ENCODE results near the gene TCF7L2.

The TCF7L2 gene

DNA sequence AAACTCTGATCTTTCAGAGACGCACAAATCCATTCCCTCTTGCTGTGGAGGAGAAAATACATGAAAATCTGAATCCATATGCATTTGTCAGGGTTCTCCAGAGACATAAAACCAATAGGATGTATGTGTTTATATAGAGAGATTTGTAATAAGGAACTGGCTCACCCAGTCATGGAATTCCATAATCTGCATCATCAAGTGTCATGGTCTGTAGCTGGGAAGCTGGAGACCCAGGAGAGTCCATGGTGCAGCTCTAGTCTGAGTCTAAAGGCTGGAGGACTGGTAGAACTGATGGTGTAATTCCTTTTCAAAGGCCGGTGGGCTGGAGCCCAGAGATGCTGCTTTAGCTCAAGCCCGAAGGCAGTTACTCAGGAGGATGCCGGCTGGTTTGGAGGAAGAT, 134.0 kb downstream of the TCF7L2 start:
- no peak overlapping the region for H3K9ac ChIP-seq (ENCODE audit: low read length)
- H3K27ac ChIP-seq (ENCODE audit: low read depth, low read length, poor library complexity, severe bottlenecking), result no peak overlapping the region
- no peak overlapping the region for H3K4me3 ChIP-seq (ENCODE audit: low read depth, low read length, poor library complexity, severe bottlenecking)
- no peaks in the 10 kb centered on the region for H3K27me3 ChIP-seq (ENCODE audit: insufficient read depth, low read length)
- no peak overlapping the region for H3K4me2 ChIP-seq (ENCODE audit: low read length)
- TF ChIP-seq, protein P1, sequence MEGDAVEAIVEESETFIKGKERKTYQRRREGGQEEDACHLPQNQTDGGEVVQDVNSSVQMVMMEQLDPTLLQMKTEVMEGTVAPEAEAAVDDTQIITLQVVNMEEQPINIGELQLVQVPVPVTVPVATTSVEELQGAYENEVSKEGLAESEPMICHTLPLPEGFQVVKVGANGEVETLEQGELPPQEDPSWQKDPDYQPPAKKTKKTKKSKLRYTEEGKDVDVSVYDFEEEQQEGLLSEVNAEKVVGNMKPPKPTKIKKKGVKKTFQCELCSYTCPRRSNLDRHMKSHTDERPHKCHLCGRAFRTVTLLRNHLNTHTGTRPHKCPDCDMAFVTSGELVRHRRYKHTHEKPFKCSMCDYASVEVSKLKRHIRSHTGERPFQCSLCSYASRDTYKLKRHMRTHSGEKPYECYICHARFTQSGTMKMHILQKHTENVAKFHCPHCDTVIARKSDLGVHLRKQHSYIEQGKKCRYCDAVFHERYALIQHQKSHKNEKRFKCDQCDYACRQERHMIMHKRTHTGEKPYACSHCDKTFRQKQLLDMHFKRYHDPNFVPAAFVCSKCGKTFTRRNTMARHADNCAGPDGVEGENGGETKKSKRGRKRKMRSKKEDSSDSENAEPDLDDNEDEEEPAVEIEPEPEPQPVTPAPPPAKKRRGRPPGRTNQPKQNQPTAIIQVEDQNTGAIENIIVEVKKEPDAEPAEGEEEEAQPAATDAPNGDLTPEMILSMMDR (IDR thresholded peaks at IDR 0.05; ENCODE audit: low read length), result no peak
- TF ChIP-seq EZH2 (IDR thresholded peaks at IDR 0.05; ENCODE audit: borderline replicate concordance, low read length), result no peak
- H3K4me1 ChIP-seq (ENCODE audit: insufficient read depth, low read length, severe bottlenecking), result no peaks in the 10 kb centered on the region
- H4K20me1 ChIP-seq (ENCODE audit: insufficient read depth, low read length), result no peaks in the 10 kb centered on the region
- no peak overlapping the region for H2AFZ ChIP-seq (ENCODE audit: low read length)
- no peaks in the 10 kb centered on the region for H3F3A ChIP-seq (ENCODE audit: insufficient read depth, low read length)
- H3K79me2 ChIP-seq (ENCODE audit: insufficient read depth, low read length), result peaks cover 3% of the 10 kb centered on the region; the same call in 1 of the 2 replicates
- no peaks in the 10 kb centered on the region for H3K9me3 ChIP-seq (ENCODE audit: low read length)
- H3K36me3 ChIP-seq (ENCODE audit: insufficient read depth, low read length), result no peaks in the 10 kb centered on the region
- no peaks in the 10 kb centered on the region for H3K9me2 ChIP-seq (ENCODE audit: low read depth, low read length)

DNA sequence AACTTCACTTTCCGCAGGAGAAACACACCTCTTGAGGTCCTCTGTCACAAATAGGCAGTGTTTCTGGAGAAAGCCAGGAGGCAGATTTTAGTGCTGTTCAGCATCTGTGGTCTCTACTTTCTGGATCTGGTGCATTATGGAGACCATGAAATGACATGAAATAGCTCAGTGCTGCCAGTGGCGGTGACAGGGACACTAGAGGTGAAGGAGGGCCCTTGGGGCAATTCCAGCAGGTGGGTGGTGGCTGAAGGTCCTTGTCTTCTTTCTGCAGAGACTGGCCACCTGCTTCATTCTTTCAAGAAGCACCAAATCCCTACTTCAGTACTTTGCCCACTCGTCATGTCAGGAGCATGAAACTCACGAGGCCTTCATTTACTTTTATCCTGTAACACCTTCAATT, 135.7 kb downstream of the TCF7L2 start:
- no peak overlapping the region for H3K4me2 ChIP-seq (ENCODE audit: low read length)
- no peaks in the 10 kb centered on the region for H3K9me2 ChIP-seq (ENCODE audit: low read depth, low read length)
- H3K27me3 ChIP-seq (ENCODE audit: insufficient read depth, low read length), result no peaks in the 10 kb centered on the region
- no peaks in the 10 kb centered on the region for H3F3A ChIP-seq (ENCODE audit: insufficient read depth, low read length)
- no peak overlapping the region for H3K9ac ChIP-seq (ENCODE audit: low read length)
- no peak for TF ChIP-seq EZH2 (IDR thresholded peaks at IDR 0.05; ENCODE audit: borderline replicate concordance, low read length)
- TF ChIP-seq, protein P1 (IDR thresholded peaks at IDR 0.05; ENCODE audit: low read length), result no peak
- no peaks in the 10 kb centered on the region for H3K4me1 ChIP-seq (ENCODE audit: insufficient read depth, low read length, severe bottlenecking)
- no peak overlapping the region for H3K27ac ChIP-seq (ENCODE audit: low read depth, low read length, poor library complexity, severe bottlenecking)
- no peak overlapping the region for H3K4me3 ChIP-seq (ENCODE audit: low read depth, low read length, poor library complexity, severe bottlenecking)
- no peaks in the 10 kb centered on the region for H3K36me3 ChIP-seq (ENCODE audit: insufficient read depth, low read length)
- no peaks in the 10 kb centered on the region for H4K20me1 ChIP-seq (ENCODE audit: insufficient read depth, low read length)
- H2AFZ ChIP-seq (ENCODE audit: low read length), result no peak overlapping the region
- H3K79me2 ChIP-seq (ENCODE audit: insufficient read depth, low read length), result peaks cover 3% of the 10 kb centered on the region; the same call in 1 of the 2 replicates
- H3K9me3 ChIP-seq (ENCODE audit: low read length), result no peaks in the 10 kb centered on the region

DNA sequence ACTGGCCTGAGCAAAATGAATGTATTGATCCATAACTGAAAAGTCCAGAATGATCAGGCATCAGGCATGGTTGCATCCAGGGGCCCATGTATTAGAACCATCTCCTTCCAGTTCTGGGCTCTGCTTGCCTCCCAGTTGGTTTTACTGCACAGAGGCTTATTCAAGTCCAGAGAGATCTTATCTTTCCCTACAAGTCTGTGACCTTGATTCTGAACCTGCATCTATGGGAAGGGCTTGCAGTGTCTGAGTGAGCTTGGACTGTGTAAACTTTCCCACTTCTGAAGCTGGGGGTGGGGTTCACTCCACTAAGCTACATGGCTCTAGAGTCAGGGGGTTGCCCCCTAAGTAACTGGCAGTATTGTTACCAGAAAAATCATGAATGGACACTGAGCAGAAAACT, 136.2 kb downstream of the TCF7L2 start:
- Histone ChIP-seq H3K4me1 (ENCODE audit: insufficient read depth, low read length, severe bottlenecking) (no peaks in the 10 kb centered on the region), H3K4me3 (ENCODE audit: low read depth, low read length, poor library complexity, severe bottlenecking) (no peak overlapping the region), H3K4me2 (ENCODE audit: low read length) (no peak overlapping the region), H4K20me1 (ENCODE audit: insufficient read depth, low read length) (no peaks in the 10 kb centered on the region), H2AFZ (ENCODE audit: low read length) (no peak overlapping the region), H3K27me3 (ENCODE audit: insufficient read depth, low read length) (no peaks in the 10 kb centered on the region), H3K9ac (ENCODE audit: low read length) (no peak overlapping the region), H3K79me2 (ENCODE audit: insufficient read depth, low read length) (0 out of 2 replicates have a peak, but pooled peaks cover 3% of the 10 kb centered on the region), H3F3A (ENCODE audit: insufficient read depth, low read length) (no peaks in the 10 kb centered on the region), H3K9me2 (ENCODE audit: low read depth, low read length) (no peaks in the 10 kb centered on the region), H3K27ac (ENCODE audit: low read depth, low read length, poor library complexity, severe bottlenecking) (no peak overlapping the region), H3K9me3 (ENCODE audit: low read length) (no peaks in the 10 kb centered on the region), H3K36me3 (ENCODE audit: insufficient read depth, low read length) (no peaks in the 10 kb centered on the region)
- TF ChIP-seq, protein P1 (IDR thresholded peaks at IDR 0.05; ENCODE audit: low read length), result no peak
